ENCODE data around the gene VSIG10L2.
A peak's percentile ranks its signal among the peaks of the same experiment; 100 is the strongest.

VSIG10L2 gene

GRCh38 chr11:125930076-125930450 is 15.8 kb upstream of the VSIG10L2 start:
- DNase-seq, result no peak

- DNase-seq, result no peak
These were observed 14.7 kb upstream of the VSIG10L2 start for GRCh38 chr11:125931116-125931515.

GRCh38 chr11:125931668-125932067 is 14.2 kb upstream of the VSIG10L2 start:
- DNase-seq, result no peak

GRCh38 chr11:125932301-125932700 is 13.5 kb upstream of the VSIG10L2 start:
- DNase-seq, result no peak

- DNase-seq, result peak; percentile 3
These were observed 12.6 kb upstream of the VSIG10L2 start for GRCh38 chr11:125933030-125933813.

- DNase-seq, result no peak
These were observed 11.4 kb upstream of the VSIG10L2 start for GRCh38 chr11:125934473-125934872.

- no peak for DNase-seq
These were observed 10.8 kb upstream of the VSIG10L2 start for GRCh38 chr11:125935056-125935455.

GRCh38 chr11:125935618-125936199 is 10.1 kb upstream of the VSIG10L2 start:
- no peak for DNase-seq

GRCh38 chr11:125938418-125938817 is 7.4 kb upstream of the VSIG10L2 start:
- no peak for DNase-seq

- no peak for DNase-seq
These were observed 6.7 kb upstream of the VSIG10L2 start for GRCh38 chr11:125939081-125939521.

- DNase-seq, result no peak
These were observed 5.7 kb upstream of the VSIG10L2 start for GRCh38 chr11:125940145-125940544.

GRCh38 chr11:125941267-125941618 is 4.6 kb upstream of the VSIG10L2 start:
- DNase-seq, result no peak

GRCh38 chr11:125941619-125942611 is 3.9 kb upstream of the VSIG10L2 start:
- peak; percentile 19 for DNase-seq

- DNase-seq, result no peak
These were observed 2.9 kb upstream of the VSIG10L2 start for GRCh38 chr11:125942771-125943428.

- no peak for DNase-seq
These were observed 2.0 kb upstream of the VSIG10L2 start for GRCh38 chr11:125943661-125944349.

GRCh38 chr11:125944350-125945010 is 1.4 kb upstream of the VSIG10L2 start:
- no peak for DNase-seq

- DNase-seq, result no peak
These were observed 640 bp upstream of the VSIG10L2 start for GRCh38 chr11:125945011-125945796.

- DNase-seq, result no peak
These were observed 1.0 kb downstream of the VSIG10L2 start for GRCh38 chr11:125946712-125947418.

GRCh38 chr11:125947419-125948277 is 1.8 kb downstream of the VSIG10L2 start:
- no peak for DNase-seq
